NOMO-1 treated with dmso at 0.1 percent for 144 hours (cell line): ENCODE data around the gene ZNF358.
"Not testable (repeated sequence)": the region's sequence is repeated elsewhere in the genome, so short reads cannot be mapped to it uniquely, and the experiment has no call there.

ENCODE experiments used
- DNase-seq: peaks from one replicate; lab custom pipeline; 2025; ENCODE audit not compliant: unreplicated experiment; lab: John Stamatoyannopoulos, UW

ZNF358 gene

DNA sequence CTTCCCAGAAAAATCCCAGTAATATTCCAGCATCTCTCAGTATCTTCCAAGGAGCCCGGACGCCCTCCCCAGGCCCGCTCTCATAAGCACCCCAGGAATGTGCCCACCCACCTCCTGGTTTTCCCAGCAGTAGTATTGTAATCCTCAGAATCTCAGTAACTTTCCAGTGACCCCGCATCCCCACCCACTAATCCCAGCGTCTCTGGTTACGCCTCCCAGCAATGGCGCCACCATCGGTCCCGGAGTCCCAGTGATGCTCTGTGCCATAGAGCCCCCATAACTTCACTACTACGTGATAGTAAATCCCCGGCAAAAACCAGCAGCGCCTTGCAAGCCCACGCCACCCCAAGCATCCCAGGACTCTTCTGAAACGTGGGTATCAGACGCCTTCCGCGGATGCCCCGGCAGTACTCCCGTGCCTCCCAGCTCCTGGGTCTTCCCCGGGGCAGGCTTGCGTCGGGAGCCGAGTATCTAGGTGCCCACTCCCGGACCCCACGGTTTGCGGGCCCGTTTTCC is 18.7 kb downstream of the ZNF358 start:
- no peak for DNase-seq

- DNase-seq = peak; percentile 80
Observed at GRCh38 chr19:7535047-7535997, 19.4 kb downstream of the ZNF358 start, which contains the start of gene PNPLA6. Gene PNPLA6 (plus strand): TSS chr19:7535717. CDS start chr19:7535789, 72 bp downstream.

- DNase-seq = no peak
Observed at GRCh38 chr19:7535998-7536695, 20.2 kb downstream of the ZNF358 start.

- not testable (repeated sequence) for DNase-seq
Observed at GRCh38 chr19:7538990-7539389, 23.1 kb downstream of the ZNF358 start.

DNA sequence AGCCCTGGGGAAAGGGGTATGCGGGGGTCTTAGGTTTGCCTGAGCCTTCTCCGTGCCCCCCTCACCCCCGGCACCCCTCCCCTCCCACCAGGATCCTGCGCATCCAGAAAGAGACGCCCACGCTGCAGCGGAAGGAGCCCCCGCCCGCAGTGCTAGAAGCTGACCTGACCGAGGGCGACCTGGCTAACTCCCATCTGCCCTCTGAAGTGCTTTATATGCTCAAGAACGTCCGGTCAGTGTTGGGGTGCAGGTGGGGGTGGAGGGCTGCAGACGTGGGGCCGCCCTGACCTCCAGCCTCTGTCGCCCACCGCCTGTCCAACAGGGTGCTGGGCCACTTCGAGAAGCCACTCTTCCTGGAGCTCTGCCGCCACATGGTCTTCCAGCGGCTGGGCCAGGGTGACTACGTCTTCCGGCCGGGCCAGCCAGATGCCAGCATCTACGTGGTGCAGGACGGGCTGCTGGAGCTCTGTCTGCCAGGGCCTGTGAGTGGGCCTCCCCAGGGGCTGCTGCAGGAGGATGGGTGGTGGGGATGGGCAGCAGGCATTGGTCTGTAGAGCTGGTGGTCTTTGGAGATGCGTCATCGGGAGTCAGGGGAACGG is 24.0 kb downstream of the ZNF358 start:
- no peak for DNase-seq

GRCh38 chr19:7540761-7541474 is 25.0 kb downstream of the ZNF358 start:
- no peak for DNase-seq

DNA sequence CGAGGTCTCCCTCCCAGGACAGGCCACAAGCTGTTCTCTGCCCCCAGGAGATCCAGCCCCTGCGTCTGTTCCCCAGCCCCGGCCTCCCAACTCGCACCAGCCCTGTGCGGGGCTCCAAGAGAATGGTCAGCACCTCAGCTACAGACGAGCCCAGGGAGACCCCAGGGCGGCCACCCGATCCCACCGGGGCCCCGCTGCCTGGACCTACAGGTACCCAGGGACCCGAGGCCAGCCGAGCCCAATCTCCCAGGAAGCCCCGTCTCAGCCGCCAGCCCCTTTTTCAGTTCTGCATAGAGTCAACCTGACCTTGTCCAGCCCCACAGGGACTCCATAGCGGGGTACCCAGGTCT is 25.5 kb downstream of the ZNF358 start:
- DNase-seq = no peak

DNA sequence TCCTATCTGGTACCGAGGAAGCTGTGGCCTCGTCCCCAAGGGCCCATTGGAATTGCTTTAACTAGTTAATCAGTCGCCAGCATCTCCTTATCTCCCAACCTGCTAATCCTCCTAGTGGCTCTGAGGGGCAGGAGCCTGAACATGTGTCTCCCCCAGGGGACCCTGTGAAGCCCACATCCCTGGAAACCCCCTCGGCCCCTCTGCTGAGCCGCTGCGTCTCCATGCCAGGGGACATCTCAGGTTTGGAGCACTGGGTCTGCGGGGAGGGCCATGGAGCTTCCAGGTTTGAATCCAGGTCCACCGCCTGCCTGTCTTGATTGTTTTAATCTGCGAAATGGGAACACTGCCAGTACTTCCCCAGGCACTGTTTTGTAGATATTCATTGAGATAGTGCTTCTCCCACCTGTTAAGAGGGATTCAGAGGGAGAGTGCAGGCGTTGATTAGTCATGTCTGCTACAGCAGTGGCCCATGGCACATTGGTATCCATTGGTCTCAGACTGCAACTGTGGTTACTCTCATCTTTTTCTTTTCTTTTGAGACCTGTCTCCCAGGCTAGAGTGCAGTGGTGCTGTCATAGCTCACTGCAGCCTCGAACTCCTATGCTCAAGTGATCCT is 26.0 kb downstream of the ZNF358 start:
- no peak for DNase-seq

GRCh38 chr19:7542556-7543348 is 26.8 kb downstream of the ZNF358 start:
- no peak for DNase-seq

DNA sequence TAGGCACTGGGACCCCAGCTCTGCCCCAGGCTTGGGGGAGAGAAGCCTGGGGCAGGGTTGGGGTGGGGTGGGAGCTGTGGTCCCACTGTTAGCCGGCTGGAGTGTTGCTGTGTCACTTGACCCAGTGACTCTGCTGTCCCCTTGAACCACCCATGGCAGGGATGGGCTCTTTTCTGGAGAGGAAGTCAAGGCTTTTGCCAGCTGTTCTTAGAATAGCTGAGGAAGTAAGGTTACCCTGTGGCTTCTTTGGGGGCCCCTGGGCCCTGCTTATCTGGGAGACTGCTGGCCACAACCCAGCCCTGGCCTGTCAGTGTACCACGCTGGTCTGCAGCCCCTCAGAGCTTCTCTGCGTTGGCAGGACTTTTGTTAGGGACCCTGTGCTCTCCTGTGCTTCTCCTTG is 28.7 kb downstream of the ZNF358 start:
- DNase-seq = peak; percentile 14

DNA sequence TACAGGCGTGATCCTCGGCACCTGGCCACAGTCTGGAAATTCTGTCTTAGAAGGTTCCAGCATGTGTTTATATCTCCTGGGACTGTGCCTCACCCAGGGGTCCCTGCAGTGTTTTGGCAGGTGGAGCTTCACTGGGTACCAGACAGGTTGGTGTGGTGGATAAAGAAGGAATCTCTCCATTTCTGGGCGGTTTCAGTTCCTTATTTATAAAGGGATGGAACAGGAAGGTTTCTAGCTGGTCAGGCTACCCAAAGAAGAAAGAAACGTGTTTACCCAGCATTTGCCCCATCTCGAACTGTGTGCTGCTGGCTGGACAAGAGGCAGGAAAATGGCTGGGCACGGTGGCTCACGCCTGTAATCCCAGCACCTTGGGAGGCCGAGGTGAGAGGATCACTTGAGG is 29.4 kb downstream of the ZNF358 start:
- no peak for DNase-seq

GRCh38 chr19:7545904-7546303 is 30.0 kb downstream of the ZNF358 start:
- no peak for DNase-seq

DNA sequence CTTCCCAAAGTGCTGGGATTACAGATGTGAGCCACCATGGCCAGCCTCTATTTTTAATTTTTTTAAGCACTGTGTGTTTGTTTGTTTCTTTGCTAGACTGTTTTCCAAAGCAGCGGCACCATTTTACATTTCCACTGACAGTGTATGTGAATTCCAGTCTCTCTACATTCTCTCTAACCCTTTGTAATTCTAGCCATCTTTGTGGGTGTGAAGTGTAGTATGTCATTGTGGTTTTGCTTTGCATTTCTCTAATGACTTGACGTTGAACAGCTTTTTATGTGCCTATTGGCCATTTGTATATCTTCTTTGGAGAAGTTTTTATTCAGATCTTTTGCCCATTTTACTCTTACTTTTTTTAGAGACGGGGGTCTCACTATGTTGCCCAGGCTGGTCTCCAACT is 31.3 kb downstream of the ZNF358 start:
- DNase-seq = no peak

GRCh38 chr19:7549429-7550148 is 33.7 kb downstream of the ZNF358 start:
- no peak for DNase-seq

- no peak for DNase-seq
Observed at GRCh38 chr19:7550169-7550770, 34.4 kb downstream of the ZNF358 start.

DNA sequence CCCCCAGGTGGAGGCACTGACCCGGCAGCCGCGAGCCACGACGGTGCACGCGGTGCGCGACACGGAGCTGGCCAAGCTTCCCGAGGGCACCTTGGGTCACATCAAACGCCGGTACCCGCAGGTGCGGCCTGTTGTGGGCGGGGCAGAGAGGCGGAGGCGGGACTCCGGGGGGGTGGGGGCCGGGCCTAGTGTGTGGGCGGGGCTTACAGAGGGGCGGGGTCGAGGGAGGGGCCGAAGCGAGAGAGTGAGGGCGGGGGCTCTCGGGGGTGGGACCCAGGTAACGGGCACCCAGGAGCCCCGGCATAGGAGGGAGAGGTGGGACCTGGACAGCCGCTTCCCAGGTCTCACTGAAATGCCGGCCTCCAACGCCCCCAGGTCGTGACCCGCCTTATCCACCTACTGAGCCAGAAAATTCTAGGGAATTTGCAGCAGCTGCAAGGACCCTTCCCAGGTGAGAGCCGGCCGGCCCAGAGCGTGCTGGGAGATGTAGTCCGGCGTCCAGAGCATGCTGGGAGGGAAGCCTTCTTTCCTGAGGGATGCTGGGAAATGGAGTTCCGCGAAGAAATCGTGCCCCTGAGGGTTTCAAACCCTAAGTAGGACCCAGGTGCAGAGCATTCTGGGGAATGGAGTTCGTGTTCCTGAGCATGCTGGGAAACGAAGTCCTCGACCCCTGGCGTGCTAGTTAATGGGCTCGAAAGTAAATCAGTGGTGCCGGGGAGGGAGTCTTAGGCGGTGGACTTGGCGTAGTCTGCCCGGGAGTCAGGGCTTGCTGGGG is 35.3 kb downstream of the ZNF358 start:
- no peak for DNase-seq

GRCh38 chr19:7552781-7553180 is 36.9 kb downstream of the ZNF358 start:
- DNase-seq = no peak

DNA sequence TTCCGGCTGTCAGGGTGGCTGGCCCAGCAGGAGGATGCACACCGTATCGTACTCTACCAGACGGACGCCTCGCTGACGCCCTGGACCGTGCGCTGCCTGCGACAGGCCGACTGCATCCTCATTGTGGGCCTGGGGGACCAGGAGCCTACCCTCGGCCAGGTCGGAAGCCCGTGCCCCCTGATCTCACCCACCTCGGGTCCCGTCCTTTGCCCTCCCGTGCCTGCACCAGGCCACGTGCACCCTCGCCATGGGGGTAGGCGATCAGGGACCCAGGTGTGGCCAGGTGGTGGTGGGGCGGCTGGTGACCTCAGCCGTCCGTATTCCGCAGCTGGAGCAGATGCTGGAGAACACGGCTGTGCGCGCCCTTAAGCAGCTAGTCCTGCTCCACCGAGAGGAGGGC is 38.7 kb downstream of the ZNF358 start:
- no peak for DNase-seq
